Measurements from ENCODE around the gene LNX1.

The LNX1 gene

DNA sequence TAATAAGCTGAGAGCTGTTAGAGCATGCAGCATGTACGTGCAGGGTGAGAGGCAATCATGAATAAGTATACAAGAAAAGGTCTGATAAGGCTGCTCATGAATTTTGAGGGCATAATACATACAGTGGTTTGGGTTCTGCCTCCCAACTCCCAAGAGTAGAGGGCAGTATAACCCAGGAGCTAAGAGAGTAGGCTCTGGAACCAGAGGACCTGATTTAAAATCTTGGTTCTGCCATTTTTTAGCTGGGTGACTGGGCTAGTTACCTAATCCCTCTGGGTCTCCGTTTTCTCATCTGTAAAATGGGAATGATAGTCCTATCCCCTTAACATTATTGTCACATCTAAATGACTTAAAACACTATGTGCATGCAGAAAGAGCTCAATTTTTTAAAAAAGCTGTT is 85.3 kb downstream of the LNX1 start:
- peak; percentile 38 for DNase-seq (ENCODE audit: low read depth)
- no peak overlapping the region for H3K4me3 ChIP-seq (ENCODE audit: control insufficient read depth, low read depth, low read length)
- TF ChIP-seq, protein P1, sequence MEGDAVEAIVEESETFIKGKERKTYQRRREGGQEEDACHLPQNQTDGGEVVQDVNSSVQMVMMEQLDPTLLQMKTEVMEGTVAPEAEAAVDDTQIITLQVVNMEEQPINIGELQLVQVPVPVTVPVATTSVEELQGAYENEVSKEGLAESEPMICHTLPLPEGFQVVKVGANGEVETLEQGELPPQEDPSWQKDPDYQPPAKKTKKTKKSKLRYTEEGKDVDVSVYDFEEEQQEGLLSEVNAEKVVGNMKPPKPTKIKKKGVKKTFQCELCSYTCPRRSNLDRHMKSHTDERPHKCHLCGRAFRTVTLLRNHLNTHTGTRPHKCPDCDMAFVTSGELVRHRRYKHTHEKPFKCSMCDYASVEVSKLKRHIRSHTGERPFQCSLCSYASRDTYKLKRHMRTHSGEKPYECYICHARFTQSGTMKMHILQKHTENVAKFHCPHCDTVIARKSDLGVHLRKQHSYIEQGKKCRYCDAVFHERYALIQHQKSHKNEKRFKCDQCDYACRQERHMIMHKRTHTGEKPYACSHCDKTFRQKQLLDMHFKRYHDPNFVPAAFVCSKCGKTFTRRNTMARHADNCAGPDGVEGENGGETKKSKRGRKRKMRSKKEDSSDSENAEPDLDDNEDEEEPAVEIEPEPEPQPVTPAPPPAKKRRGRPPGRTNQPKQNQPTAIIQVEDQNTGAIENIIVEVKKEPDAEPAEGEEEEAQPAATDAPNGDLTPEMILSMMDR (conservative IDR thresholded peaks at IDR 0.05; ENCODE audit: control insufficient read depth, insufficient read depth, low read depth, low read length): peak; percentile 34

DNA sequence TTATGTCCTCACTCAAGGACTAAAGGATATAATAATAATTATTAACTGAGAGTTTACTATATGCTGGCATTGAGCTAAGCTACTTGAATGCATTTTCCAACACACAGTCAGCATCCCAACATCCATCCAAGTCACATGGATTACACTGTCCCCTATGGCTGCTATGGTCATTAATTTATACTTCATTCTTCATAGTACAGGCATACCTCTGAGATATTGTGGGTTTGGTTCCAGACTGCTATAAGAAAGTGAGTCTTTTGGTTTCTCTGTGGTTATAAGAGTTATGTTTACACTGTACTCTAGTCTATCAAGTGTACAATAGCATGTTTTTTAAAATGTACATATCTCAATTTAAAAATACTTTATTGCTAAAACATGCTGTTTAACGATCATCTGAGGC is 89.2 kb downstream of the LNX1 start:
- DNase-seq (ENCODE audit: low read depth): no peak
- TF ChIP-seq, protein P1 (conservative IDR thresholded peaks at IDR 0.05; ENCODE audit: control insufficient read depth, insufficient read depth, low read depth, low read length): no peak
- H3K4me3 ChIP-seq (ENCODE audit: control insufficient read depth, low read depth, low read length): no peak overlapping the region

DNA sequence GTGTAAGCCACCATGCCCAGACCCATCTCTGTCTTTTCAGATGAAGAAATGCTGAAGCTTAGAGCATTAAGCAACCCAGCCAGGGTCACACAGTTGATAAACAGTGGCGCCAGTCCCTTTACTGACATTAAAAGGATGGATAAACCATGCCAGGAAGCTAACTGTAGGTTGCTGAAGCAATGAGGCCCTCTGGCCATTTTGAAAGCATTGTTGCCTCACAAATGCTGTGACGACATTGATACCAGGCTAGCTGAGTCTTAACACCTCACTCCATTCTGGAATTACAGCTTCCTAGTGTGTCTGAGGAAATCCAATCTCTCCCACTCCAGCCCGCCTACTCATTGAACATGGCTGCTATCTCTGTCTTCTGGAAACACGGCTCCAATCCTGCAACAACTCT is 89.7 kb downstream of the LNX1 start:
- DNase-seq (ENCODE audit: low read depth): no peak
- no peak overlapping the region for H3K4me3 ChIP-seq (ENCODE audit: control insufficient read depth, low read depth, low read length)
- TF ChIP-seq, protein P1 (conservative IDR thresholded peaks at IDR 0.05; ENCODE audit: control insufficient read depth, insufficient read depth, low read depth, low read length): no peak

DNA sequence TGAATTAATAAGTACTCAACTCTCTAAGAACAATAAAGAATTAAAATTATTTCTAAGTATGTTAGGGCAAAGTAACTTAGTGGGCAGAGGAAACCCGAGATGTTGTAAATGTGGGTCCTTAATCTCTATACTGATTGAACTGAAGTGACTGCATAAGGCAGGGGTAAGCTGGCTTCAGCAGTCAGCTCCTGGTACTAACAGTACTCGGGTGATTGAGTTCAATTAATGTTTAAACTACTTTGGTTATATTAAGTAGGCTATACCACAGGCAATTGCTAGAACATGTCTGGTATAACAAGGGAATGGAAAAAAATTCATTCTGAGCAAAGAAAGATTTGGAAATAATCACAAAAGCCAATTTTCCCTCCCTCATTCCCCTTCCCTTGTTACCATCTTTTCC is 90.7 kb downstream of the LNX1 start:
- no peak overlapping the region for H3K4me3 ChIP-seq (ENCODE audit: control insufficient read depth, low read depth, low read length)
- TF ChIP-seq, protein P1 (conservative IDR thresholded peaks at IDR 0.05; ENCODE audit: control insufficient read depth, insufficient read depth, low read depth, low read length): no peak
- DNase-seq (ENCODE audit: low read depth): no peak

DNA sequence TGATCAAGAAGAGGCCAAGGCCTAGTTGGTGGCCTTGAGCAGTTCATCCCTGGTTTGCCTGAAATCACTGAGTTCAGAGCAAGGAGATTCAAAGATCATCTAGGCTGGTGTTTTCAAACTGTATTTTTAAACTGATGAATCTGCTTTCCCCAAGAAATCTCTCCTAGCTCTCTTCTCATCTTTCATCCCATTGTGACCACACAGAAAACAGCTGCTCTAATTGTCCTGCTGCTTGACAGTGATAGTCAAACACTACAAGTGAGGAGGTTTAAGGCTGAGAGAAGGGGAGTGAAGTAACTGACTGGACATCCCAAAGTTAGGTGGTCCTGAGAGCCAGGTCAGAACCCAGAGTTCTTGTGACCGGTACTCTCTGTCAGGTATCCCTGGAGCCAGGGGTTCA is 91.5 kb downstream of the LNX1 start:
- TF ChIP-seq, protein P1 (conservative IDR thresholded peaks at IDR 0.05; ENCODE audit: control insufficient read depth, insufficient read depth, low read depth, low read length): no peak
- no peak overlapping the region for H3K4me3 ChIP-seq (ENCODE audit: control insufficient read depth, low read depth, low read length)
- DNase-seq (ENCODE audit: low read depth): no peak

DNA sequence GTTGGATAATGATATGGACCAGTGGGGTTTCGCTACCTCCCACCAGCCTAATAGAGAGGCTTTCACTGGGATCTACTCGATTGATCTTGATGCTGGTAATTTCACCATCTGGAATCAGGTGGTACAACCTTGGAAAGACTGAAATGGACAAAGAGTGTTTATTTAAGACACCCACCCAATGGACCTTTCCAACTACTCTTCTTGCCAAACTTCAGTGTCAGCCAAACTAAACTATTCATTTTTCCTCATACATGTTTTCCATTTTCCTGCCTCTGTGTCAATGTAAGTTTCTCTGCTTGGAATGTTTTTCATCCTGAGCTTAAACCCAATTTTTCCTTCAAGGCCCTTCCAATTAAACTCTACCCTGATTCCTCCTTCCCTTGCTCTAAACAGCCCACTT is 92.6 kb downstream of the LNX1 start:
- TF ChIP-seq, protein P1 (conservative IDR thresholded peaks at IDR 0.05; ENCODE audit: control insufficient read depth, insufficient read depth, low read depth, low read length): no peak
- H3K4me3 ChIP-seq (ENCODE audit: control insufficient read depth, low read depth, low read length): no peak overlapping the region
- DNase-seq (ENCODE audit: low read depth): no peak

Data from fibroblast of mammary gland (primary cell).